HUDEP-2 (cell line): Measurements from ENCODE around the gene IMPG2.

Experiments
- DNase-seq, 76 experiments: peaks; one replicate each; lab custom pipeline; 2025; ENCODE audit not compliant: unreplicated experiment in 76 of 76; lab: John Stamatoyannopoulos, UW

IMPG2 gene

DNA sequence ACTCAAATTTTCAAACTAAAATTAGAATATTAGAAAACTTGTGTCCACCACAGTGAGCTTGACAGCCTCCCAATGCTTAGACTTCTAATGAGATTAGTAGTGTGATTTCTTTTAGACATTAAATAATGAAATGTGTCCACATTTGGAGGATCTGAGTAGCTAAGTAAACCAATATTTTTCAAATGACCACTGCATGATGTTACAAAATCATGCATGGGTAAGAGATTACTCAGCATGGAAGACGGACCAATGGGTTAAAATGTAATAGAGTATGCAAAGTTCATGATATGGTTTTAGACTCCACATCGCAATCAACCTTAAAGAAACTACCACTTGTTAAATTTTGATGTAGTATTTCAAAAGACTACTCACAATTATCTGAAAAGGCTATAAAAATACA lies 130.6 kb downstream of the IMPG2 start:
- DNase-seq = no peak

- no peak for DNase-seq
Observed at GRCh38 chr3:101189176-101189575, 131.2 kb downstream of the IMPG2 start.

DNA sequence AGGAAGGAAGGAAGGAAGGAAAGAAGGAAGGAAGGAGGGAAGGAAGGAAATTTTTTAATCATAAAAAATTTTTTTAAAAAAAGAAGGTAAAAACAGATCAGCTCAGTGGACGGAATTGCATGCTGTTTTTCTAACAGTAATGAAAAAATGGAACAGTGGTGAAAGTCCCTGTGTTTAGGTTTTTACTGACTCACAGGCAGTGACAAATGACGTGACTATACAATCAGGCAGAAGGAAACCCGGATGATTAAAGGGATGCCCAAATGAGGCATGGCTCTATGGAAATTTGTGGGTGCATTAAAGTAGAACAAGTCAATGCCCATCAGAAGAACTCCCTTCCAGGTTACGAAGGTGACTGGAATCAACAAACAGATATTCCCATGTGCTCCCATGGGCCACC lies 135.0 kb downstream of the IMPG2 start:
- DNase-seq = no peak

- DNase-seq = no peak
Observed at GRCh38 chr3:101184111-101184510, 136.3 kb downstream of the IMPG2 start.

DNA sequence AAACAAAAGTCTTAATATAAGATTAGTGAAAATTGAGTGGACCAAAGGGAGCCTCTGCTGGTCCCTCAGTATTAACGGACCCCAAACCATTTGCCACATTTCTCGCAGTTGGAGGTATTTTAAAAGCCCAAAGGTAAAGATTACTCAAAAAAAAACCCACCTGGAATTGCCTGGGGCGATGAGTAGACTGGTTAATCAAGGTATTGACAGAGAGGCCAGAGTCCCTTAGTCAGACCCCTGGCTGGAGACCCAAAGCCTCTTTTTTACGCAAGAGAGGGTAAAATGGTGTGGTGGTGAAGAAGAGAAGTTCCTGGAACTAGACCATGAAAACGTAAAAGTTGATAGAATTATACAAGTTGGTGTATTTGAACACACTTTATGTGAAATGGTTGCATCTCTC lies 137.2 kb downstream of the IMPG2 start:
- DNase-seq = no peak

GRCh38 chr3:101182734-101183133 lies 137.6 kb downstream of the IMPG2 start:
- no peak for DNase-seq

DNA sequence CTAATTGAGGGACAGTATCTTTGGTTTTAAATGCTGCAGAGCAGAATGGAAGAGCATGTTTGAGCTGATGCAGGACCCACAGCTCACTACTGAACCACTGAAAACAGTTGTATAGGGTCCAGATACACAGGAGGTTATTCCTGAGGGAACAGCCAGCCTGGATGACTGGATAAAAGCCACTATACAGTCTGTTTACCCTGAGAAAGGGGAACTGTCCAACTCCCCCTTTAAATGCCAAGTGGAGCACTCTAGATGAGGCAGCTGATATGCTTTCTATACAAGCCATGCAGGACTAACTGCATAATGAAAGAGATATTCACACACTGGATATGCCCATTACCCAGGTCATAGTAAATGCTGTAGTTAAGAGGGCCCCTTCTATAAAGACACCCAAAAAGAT lies 138.6 kb downstream of the IMPG2 start:
- DNase-seq = no peak

DNA sequence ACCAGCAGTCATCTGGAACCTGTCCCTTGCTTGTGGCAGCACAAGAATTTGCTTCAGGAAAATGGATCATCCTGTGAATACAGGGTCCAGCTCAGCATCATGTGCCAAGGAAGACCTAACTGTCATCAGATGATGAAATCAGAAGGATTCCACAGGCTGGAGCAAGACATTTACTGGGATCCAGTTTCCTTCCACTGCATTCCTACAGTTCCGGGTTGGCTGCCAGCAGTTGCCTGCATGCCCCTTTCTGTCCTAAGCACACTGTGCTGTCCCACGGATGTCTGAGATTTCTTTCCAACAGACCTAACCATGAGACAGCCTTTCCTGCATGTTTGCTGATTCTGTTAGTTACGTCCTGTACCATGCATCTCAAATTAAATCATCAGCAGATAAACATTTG lies 140.7 kb downstream of the IMPG2 start:
- DNase-seq = no peak

DNA sequence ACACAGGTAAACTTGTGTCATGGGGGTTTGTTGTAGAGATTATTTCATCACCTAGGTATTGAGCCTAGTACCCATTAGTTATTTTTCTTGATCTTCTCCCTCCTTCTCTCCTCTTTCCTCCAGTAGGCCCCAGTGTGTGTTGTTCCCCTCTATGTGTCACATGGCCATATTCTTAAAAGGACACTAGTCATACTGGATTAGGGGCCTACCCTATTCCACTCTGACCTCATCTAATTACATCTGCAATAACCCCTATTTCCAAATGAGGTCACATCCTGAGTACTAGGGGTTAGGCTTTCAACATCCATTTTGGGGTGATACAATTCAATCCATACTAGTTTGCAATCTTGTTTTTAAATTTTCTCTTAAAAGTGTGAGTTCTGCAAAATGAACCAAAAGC lies 142.8 kb downstream of the IMPG2 start:
- no peak for DNase-seq
